ENCODE measurements around the gene GDA.

GDA gene

GRCh38 chr9:72297516-72297915 lies 148.3 kb downstream of the GDA start:
- Mint-ChIP-seq H3K27ac (no peak overlapping the region), H3K4me3 (no peak overlapping the region), H3K36me3 (ENCODE audit: low read depth) (no peaks in the 10 kb centered on the region), H3K27me3 (no peaks in the 10 kb centered on the region), H3K4me1 (ENCODE audit: low read depth) (peaks cover 17% of the 10 kb centered on the region), H3K9me3 (no peaks in the 10 kb centered on the region)

- Mint-ChIP-seq H3K27ac (no peak overlapping the region), H3K4me1 (ENCODE audit: low read depth) (peaks cover 18% of the 10 kb centered on the region), H3K9me3 (no peaks in the 10 kb centered on the region), H3K36me3 (ENCODE audit: low read depth) (no peaks in the 10 kb centered on the region), H3K4me3 (no peak overlapping the region), H3K27me3 (no peaks in the 10 kb centered on the region)
Measured at GRCh38 chr9:72299017-72299603, 149.9 kb downstream of the GDA start.

GRCh38 chr9:72300873-72301272 lies 151.6 kb downstream of the GDA start:
- H3K36me3 Mint-ChIP-seq (ENCODE audit: low read depth) = no peaks in the 10 kb centered on the region
- H3K4me1 Mint-ChIP-seq (ENCODE audit: low read depth) = peaks cover 30% of the 10 kb centered on the region
- no peaks in the 10 kb centered on the region for H3K9me3 Mint-ChIP-seq
- no peak overlapping the region for H3K27ac Mint-ChIP-seq
- H3K4me3 Mint-ChIP-seq = no peak overlapping the region
- H3K27me3 Mint-ChIP-seq = no peaks in the 10 kb centered on the region
